Liver (tissue), 9 donors: Measurements from ENCODE around the gene PLXDC1. TPM values are rescaled to one million over a fixed set of nuclear protein-coding genes. Genes with fewer than 3 reads are reported as not detected.

Source experiments
- DNase-seq: peaks from one replicate; pipeline ENCODE4 v3.0.0-alpha.2; 2017; ENCODE audit warnings: low spot score
- H3K27ac ChIP-seq, 2 donors: one replicate each; pipeline ENCODE4 v1.7.0; 2013; ENCODE audit warnings: inconsistent platforms in 2 of 2, low read length in 2 of 2, control low read depth in 1 of 2, low read depth in 1 of 2, mild to moderate bottlenecking in 1 of 2
- H3K27me3 ChIP-seq, 4 donors: one replicate each; pipeline versions ENCODE4 v1.6.1 to v1.7.0; 2013; ENCODE audit warnings: low read length in 3 of 4, inconsistent platforms in 1 of 4, mild to moderate bottlenecking in 1 of 4, moderate library complexity in 1 of 4; ENCODE audit not compliant: control insufficient read depth in 4 of 4, insufficient read depth in 4 of 4
- H3K36me3 ChIP-seq, 4 donors: one replicate each; pipeline versions ENCODE4 v1.6.1 to v1.7.0; 2013; ENCODE audit warnings: low read length in 3 of 4, mild to moderate bottlenecking in 3 of 4, low read depth in 1 of 4, moderate library complexity in 1 of 4; ENCODE audit not compliant: control insufficient read depth in 4 of 4, insufficient read depth in 3 of 4
- H3K4me1 ChIP-seq, 4 donors: one replicate each; pipeline versions ENCODE4 v1.6.1 to v1.7.0; 2013; ENCODE audit warnings: low read length in 3 of 4, mild to moderate bottlenecking in 3 of 4, moderate library complexity in 1 of 4; ENCODE audit not compliant: control insufficient read depth in 4 of 4, insufficient read depth in 4 of 4
- H3K4me3 ChIP-seq, 3 donors: one replicate each; pipeline versions ENCODE4 v1.6.1 to v1.7.0; 2013; ENCODE audit warnings: low read length in 3 of 3, control low read depth in 1 of 3, low read depth in 1 of 3, mild to moderate bottlenecking in 1 of 3
- H3K9ac ChIP-seq, 2 donors: one replicate each; pipeline ENCODE4 v1.7.0; 2013; ENCODE audit warnings: low read length in 2 of 2, mild to moderate bottlenecking in 2 of 2, moderate library complexity in 2 of 2, control low read depth in 1 of 2, low read depth in 1 of 2
- H3K9me3 ChIP-seq, 4 donors: one replicate each; pipeline versions ENCODE4 v1.6.1 to v1.7.0; 2013; ENCODE audit warnings: low read length in 3 of 4; ENCODE audit not compliant: control insufficient read depth in 4 of 4
- CTCF ChIP-seq: fragments of 150-350 bp; IDR thresholded peaks from 2 replicates; pipeline ENCODE4 v1.5.1; 2017; ENCODE audit warnings: improper control_type of control experiment, low read depth, low read length; ENCODE audit not compliant: missing input control
- EGR1 ChIP-seq, 2 donors: IDR thresholded peaks; 2 replicates each; pipeline ENCODE4 v1.6.1; 2016 to 2018; ENCODE audit warnings: antibody characterized with exemption in 2 of 2, low read depth in 2 of 2
- FOXA1 ChIP-seq: IDR thresholded peaks from 2 replicates; pipeline ENCODE4 v1.6.1; 2016; ENCODE audit warnings: antibody characterized with exemption
- FOXA2 ChIP-seq: IDR thresholded peaks from 2 replicates; pipeline ENCODE4 v1.6.1; 2016; ENCODE audit warnings: antibody characterized with exemption
- GABPA ChIP-seq, 2 donors: IDR thresholded peaks in 1 of 2; conservative IDR thresholded peaks in 1 of 2; 2 replicates each; pipeline ENCODE4 v1.6.1; 2016; ENCODE audit warnings: antibody characterized with exemption in 2 of 2, mild to moderate bottlenecking in 1 of 2, moderate library complexity in 1 of 2
- HNF4A ChIP-seq, 2 donors: conservative IDR thresholded peaks; 2 replicates each; pipeline ENCODE4 v1.6.1; 2016; ENCODE audit warnings: antibody characterized with exemption in 2 of 2, mild to moderate bottlenecking in 2 of 2
- HNF4G ChIP-seq: IDR thresholded peaks from 2 replicates; pipeline ENCODE4 v1.6.1; 2016; ENCODE audit warnings: antibody characterized with exemption
- JUND ChIP-seq, 2 donors: IDR thresholded peaks; 2 replicates each; pipeline ENCODE4 v1.6.1; 2016; ENCODE audit warnings: antibody characterized with exemption in 2 of 2
- MAX ChIP-seq: IDR thresholded peaks from 2 replicates; pipeline ENCODE4 v1.6.1; 2016; ENCODE audit warnings: antibody characterized with exemption
- NR2F2 ChIP-seq: IDR thresholded peaks from 2 replicates; pipeline ENCODE4 v1.6.1; 2016; ENCODE audit warnings: antibody characterized with exemption
- RAD21 ChIP-seq, 2 donors: IDR thresholded peaks; 2 replicates each; pipeline ENCODE4 v1.6.1; 2016; ENCODE audit warnings: antibody characterized with exemption in 2 of 2, mild to moderate bottlenecking in 2 of 2
- SP1 ChIP-seq: IDR thresholded peaks from 2 replicates; pipeline ENCODE4 v1.6.1; 2018; ENCODE audit warnings: antibody characterized with exemption, mild to moderate bottlenecking
- TAF1 ChIP-seq: conservative IDR thresholded peaks from 2 replicates; pipeline ENCODE4 v1.6.1; 2016; ENCODE audit warnings: antibody characterized with exemption, mild to moderate bottlenecking
- YY1 ChIP-seq: IDR thresholded peaks from 2 replicates; pipeline ENCODE4 v1.6.1; 2016; ENCODE audit warnings: antibody characterized with exemption, mild to moderate bottlenecking
- WGBS: extraction: QIAGEN DNeasy Blood & Tissue Kit; methylation state at CpG from one replicate; pipeline ENCODE4 v1.1.7; 2013; 5-methylcytosine and 5-hydroxymethylcytosine counted together
- polyA plus RNA-seq, 2 donors: library from polyadenylated mRNA; stranded (reverse) in 1 of 2; unstranded in 1 of 2; fragments of 200-250 nt in 1 of 2; fragments of >200 nt in 1 of 2; fragmentation: Nextera tagmentation in 1 of 2; extraction: Ambion mirVana in 1 of 2; gene quantifications; one replicate each; pipeline versions ENCODE4 v1.2.1 to v1.2.3, GENCODE V29; 2013 to 2015
- total RNA-seq, 2 donors: library from RNA; depleted of rRNA; stranded (reverse); fragments of >200 nt; gene quantifications; one replicate each; pipeline ENCODE4 v1.2.3, GENCODE V29; 2014
- TF ChIP-seq, protein P1 (sequence below): IDR thresholded peaks from 2 replicates; pipeline ENCODE4 v1.6.1; 2016; ENCODE audit warnings: antibody characterized with exemption
- TF ChIP-seq, protein P2 (sequence below): IDR thresholded peaks from 2 replicates; pipeline ENCODE4 v1.6.1; 2016; ENCODE audit warnings: antibody characterized with exemption
- TF ChIP-seq, protein P3 (sequence below): IDR thresholded peaks from 2 replicates; pipeline ENCODE4 v1.6.1; 2016; ENCODE audit warnings: antibody characterized with exemption, mild to moderate bottlenecking
- donor health status: healthy.
- donor health status: healthy.
- donor health status: healthy.
- donor health status: healthy.
- donor health status: healthy.

Gene PLXDC1
- total and polyA plus RNA-seq, 4 donors, result 0.14 to 0.84 (median 0.30) TPM

- H3K9ac ChIP-seq, result no peak overlapping the region
- H3K9me3 ChIP-seq, result no peaks in the 10 kb centered on the region
- 73% methylated on average over 2 of the region's 2 CpGs for WGBS
- H3K36me3 ChIP-seq, result no peaks in the 10 kb centered on the region
- no peak overlapping the region for H3K4me3 ChIP-seq
- H3K27ac ChIP-seq, result no peak overlapping the region
- no peak for DNase-seq
- TF ChIP-seq FOXA2, result no peak
- TF ChIP-seq, protein P1, sequence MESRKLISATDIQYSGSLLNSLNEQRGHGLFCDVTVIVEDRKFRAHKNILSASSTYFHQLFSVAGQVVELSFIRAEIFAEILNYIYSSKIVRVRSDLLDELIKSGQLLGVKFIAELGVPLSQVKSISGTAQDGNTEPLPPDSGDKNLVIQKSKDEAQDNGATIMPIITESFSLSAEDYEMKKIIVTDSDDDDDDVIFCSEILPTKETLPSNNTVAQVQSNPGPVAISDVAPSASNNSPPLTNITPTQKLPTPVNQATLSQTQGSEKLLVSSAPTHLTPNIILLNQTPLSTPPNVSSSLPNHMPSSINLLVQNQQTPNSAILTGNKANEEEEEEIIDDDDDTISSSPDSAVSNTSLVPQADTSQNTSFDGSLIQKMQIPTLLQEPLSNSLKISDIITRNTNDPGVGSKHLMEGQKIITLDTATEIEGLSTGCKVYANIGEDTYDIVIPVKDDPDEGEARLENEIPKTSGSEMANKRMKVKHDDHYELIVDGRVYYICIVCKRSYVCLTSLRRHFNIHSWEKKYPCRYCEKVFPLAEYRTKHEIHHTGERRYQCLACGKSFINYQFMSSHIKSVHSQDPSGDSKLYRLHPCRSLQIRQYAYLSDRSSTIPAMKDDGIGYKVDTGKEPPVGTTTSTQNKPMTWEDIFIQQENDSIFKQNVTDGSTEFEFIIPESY, result no peak
- TF ChIP-seq SP1, result no peak
- TF ChIP-seq RAD21 (IDR thresholded peaks at IDR 0.05), result no peak
- no peak for TF ChIP-seq EGR1 (IDR thresholded peaks at IDR 0.05; ENCODE audit: low read depth in 2 of 2)
- no peak for TF ChIP-seq HNF4G
- no peak for TF ChIP-seq MAX
- no peak for TF ChIP-seq CTCF
- TF ChIP-seq NR2F2, result no peak
- TF ChIP-seq FOXA1, result no peak
- TF ChIP-seq, protein P2, sequence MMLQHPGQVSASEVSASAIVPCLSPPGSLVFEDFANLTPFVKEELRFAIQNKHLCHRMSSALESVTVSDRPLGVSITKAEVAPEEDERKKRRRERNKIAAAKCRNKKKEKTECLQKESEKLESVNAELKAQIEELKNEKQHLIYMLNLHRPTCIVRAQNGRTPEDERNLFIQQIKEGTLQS, result no peak
- no peak for TF ChIP-seq JUND (IDR thresholded peaks at IDR 0.05)
- TF ChIP-seq GABPA (IDR thresholded peaks at IDR 0.05 in 1 of 2, conservative IDR thresholded peaks at IDR 0.05 in 1 of 2), result no peak
- no peak for TF ChIP-seq TAF1
- TF ChIP-seq, protein P3, sequence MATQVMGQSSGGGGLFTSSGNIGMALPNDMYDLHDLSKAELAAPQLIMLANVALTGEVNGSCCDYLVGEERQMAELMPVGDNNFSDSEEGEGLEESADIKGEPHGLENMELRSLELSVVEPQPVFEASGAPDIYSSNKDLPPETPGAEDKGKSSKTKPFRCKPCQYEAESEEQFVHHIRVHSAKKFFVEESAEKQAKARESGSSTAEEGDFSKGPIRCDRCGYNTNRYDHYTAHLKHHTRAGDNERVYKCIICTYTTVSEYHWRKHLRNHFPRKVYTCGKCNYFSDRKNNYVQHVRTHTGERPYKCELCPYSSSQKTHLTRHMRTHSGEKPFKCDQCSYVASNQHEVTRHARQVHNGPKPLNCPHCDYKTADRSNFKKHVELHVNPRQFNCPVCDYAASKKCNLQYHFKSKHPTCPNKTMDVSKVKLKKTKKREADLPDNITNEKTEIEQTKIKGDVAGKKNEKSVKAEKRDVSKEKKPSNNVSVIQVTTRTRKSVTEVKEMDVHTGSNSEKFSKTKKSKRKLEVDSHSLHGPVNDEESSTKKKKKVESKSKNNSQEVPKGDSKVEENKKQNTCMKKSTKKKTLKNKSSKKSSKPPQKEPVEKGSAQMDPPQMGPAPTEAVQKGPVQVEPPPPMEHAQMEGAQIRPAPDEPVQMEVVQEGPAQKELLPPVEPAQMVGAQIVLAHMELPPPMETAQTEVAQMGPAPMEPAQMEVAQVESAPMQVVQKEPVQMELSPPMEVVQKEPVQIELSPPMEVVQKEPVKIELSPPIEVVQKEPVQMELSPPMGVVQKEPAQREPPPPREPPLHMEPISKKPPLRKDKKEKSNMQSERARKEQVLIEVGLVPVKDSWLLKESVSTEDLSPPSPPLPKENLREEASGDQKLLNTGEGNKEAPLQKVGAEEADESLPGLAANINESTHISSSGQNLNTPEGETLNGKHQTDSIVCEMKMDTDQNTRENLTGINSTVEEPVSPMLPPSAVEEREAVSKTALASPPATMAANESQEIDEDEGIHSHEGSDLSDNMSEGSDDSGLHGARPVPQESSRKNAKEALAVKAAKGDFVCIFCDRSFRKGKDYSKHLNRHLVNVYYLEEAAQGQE, result no peak
- TF ChIP-seq HNF4A (conservative IDR thresholded peaks at IDR 0.05), result no peak
- peaks cover 5 to 9% (median 6%) of the 10 kb centered on the region in 4 donors for H3K4me1 ChIP-seq
- H3K27me3 ChIP-seq, result peaks cover 0 to 3% (median 1%) of the 10 kb centered on the region in 4 donors
These were observed 10.5 kb upstream of the PLXDC1 start for GRCh38 chr17:39161962-39162361.

GRCh38 chr17:39158623-39159022 is 7.2 kb upstream of the PLXDC1 start:
- peaks cover 0 to 10% (median 3%) of the 10 kb centered on the region in 4 donors for H3K4me1 ChIP-seq
- no peaks in the 10 kb centered on the region for H3K36me3 ChIP-seq
- 94% methylated on average over 2 of the region's 2 CpGs for WGBS
- DNase-seq, result no peak
- no peak for TF ChIP-seq YY1
- TF ChIP-seq EGR1 (IDR thresholded peaks at IDR 0.05; ENCODE audit: low read depth in 2 of 2), result no peak
- TF ChIP-seq SP1, result no peak
- TF ChIP-seq MAX, result no peak
- TF ChIP-seq, protein P2, result no peak
- H3K9me3 ChIP-seq, result no peaks in the 10 kb centered on the region
- no peak overlapping the region for H3K27ac ChIP-seq
- H3K4me3 ChIP-seq, result no peak overlapping the region
- H3K9ac ChIP-seq, result no peak overlapping the region
- H3K27me3 ChIP-seq, result no peaks in the 10 kb centered on the region
